HG02610 (cell line): ENCODE data around the gene KLHDC8A.

Experiments
- ATAC-seq: cut with Tn5 transposase; IDR thresholded peaks from one replicate; pipeline ENCODE4 v1.9.1; 2021; ENCODE audit warnings: mild to moderate bottlenecking, moderate library complexity; ENCODE audit not compliant: unreplicated experiment

KLHDC8A gene

GRCh38 chr1:205345761-205346160 is 11.0 kb downstream of the KLHDC8A start:
- ATAC-seq, result no peak

GRCh38 chr1:205344066-205344928 is 12.4 kb downstream of the KLHDC8A start:
- ATAC-seq, result no peak

GRCh38 chr1:205343431-205344065 is 13.2 kb downstream of the KLHDC8A start:
- ATAC-seq, result no peak

- no peak for ATAC-seq
These were observed 13.7 kb downstream of the KLHDC8A start for GRCh38 chr1:205342986-205343385.

GRCh38 chr1:205340676-205341075 is 16.0 kb downstream of the KLHDC8A start:
- ATAC-seq, result no peak

- ATAC-seq, result peak; percentile 85
These were observed 17.0 kb downstream of the KLHDC8A start for GRCh38 chr1:205339717-205340116.

- no peak for ATAC-seq
These were observed 17.5 kb downstream of the KLHDC8A start for GRCh38 chr1:205339197-205339702.

- ATAC-seq, result no peak
These were observed 18.7 kb downstream of the KLHDC8A start for GRCh38 chr1:205338011-205338410.

- no peak for ATAC-seq
These were observed 19.2 kb downstream of the KLHDC8A start for GRCh38 chr1:205337481-205337880.

GRCh38 chr1:205335692-205336091 is 21.0 kb downstream of the KLHDC8A start:
- no peak for ATAC-seq

GRCh38 chr1:205332015-205332791 is 24.5 kb downstream of the KLHDC8A start:
- ATAC-seq, result no peak

- no peak for ATAC-seq
These were observed 26.6 kb downstream of the KLHDC8A start for GRCh38 chr1:205330150-205330549.

- no peak for ATAC-seq
These were observed 27.0 kb downstream of the KLHDC8A start for GRCh38 chr1:205329719-205330118.

- no peak for ATAC-seq
These were observed 28.2 kb downstream of the KLHDC8A start for GRCh38 chr1:205328476-205328875.

- ATAC-seq, result no peak
These were observed 29.8 kb downstream of the KLHDC8A start for GRCh38 chr1:205326812-205327466.

- ATAC-seq, result no peak
These were observed 31.3 kb downstream of the KLHDC8A start for GRCh38 chr1:205325334-205325884.

GRCh38 chr1:205324781-205325180 is 31.9 kb downstream of the KLHDC8A start:
- no peak for ATAC-seq

GRCh38 chr1:205323794-205324193 is 32.9 kb downstream of the KLHDC8A start:
- no peak for ATAC-seq

- no peak for ATAC-seq
These were observed 34.8 kb downstream of the KLHDC8A start for GRCh38 chr1:205321959-205322283.

- no peak for ATAC-seq
These were observed 35.4 kb downstream of the KLHDC8A start, which contains the start of gene NUAK2 for GRCh38 chr1:205321162-205321958. Gene NUAK2, minus strand, starts transcription at chr1:205321745. Its CDS starts 117 bp downstream, at chr1:205321628.
